GM12873 (cell line): ENCODE measurements around the gene SMCP.
A peak's percentile ranks its signal among the peaks of the same experiment; 100 is the strongest.

ENCODE experiments used
- TF ChIP-seq, protein P1 (sequence below): IDR thresholded peaks from 2 replicates; pipeline ENCODE4 v1.5.1; 2012; ENCODE audit warnings: low read depth, mild to moderate bottlenecking, moderate library complexity, low read length, control low read depth; ENCODE audit not compliant: insufficient read depth; ENCODE audit errors: missing control alignments

Gene SMCP

GRCh38 chr1:152904688-152905440 lies 26.7 kb downstream of the SMCP start:
- TF ChIP-seq, protein P1, sequence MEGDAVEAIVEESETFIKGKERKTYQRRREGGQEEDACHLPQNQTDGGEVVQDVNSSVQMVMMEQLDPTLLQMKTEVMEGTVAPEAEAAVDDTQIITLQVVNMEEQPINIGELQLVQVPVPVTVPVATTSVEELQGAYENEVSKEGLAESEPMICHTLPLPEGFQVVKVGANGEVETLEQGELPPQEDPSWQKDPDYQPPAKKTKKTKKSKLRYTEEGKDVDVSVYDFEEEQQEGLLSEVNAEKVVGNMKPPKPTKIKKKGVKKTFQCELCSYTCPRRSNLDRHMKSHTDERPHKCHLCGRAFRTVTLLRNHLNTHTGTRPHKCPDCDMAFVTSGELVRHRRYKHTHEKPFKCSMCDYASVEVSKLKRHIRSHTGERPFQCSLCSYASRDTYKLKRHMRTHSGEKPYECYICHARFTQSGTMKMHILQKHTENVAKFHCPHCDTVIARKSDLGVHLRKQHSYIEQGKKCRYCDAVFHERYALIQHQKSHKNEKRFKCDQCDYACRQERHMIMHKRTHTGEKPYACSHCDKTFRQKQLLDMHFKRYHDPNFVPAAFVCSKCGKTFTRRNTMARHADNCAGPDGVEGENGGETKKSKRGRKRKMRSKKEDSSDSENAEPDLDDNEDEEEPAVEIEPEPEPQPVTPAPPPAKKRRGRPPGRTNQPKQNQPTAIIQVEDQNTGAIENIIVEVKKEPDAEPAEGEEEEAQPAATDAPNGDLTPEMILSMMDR, result no peak

- TF ChIP-seq, protein P1, result no peak
These were observed 28.0 kb downstream of the SMCP start for GRCh38 chr1:152906023-152906565.

DNA sequence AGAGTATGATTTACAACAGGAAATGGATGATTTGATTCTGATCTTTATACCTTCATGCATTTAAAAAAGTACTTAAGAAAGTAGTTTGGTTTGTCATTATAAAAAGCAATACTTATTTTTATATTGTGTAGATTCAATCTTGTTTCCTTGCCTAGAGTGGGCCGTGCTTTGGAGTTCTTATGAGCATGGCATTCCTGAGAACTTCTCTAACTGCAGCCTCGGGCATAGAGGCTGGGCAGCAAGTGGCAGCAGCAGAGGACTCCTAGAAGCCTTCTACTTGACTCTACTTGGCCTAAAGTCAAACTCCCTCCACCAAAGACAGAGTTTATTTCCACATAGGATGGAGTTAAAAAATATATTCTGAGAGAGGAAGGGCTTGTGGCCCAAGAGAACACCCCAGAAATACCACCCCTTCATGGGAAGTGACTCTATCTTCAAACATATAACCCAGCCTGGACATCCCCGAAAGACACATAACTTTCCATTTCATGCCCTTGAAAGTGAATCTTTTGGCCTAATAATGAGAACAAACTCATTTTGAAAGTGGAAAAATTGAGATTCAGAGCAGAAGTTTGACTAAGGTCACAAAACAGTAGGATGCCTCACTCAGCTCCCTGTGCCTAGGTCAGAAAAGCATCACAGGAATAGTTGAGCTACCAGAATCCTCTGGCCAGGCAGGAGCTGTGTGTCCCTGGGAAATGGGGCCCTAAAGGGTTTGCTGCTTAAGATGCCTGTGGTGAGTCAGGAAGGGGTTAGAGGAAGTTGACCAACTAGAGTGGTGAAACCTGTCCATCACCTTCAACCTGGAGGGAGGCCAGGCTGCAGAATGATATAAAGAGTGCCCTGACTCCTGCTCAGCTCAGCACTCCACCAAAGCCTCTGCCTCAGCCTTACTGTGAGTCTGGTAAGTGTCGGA lies 29.8 kb downstream of the SMCP start, which contains the start of gene IVL:
IVL (plus strand) TSS at position 861 of the 916 bp plus-strand sequence. CDS start 1,252 bp downstream, outside the sequence.
- TF ChIP-seq, protein P1, result no peak

- TF ChIP-seq, protein P1, result no peak
These were observed 31.1 kb downstream of the SMCP start for GRCh38 chr1:152909206-152909605.

DNA sequence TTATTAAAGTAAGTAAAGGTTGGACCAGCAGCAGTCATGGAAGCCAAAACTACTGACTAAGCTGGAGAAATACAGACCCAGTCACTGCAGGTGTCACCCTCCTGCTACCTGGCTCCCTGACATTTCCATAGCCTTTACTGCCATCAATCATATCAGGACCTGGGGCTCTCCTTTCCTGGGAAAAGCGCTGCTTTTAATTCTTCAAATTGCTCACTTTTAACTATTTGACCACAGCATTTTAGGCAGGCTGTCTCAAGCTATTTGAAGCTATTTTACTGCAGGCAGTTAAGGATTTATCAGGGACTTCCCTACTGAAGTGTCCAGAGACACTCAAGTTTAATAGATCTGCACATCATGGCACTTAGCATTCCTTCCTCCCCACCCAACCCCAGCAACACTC lies 34.3 kb downstream of the SMCP start:
- TF ChIP-seq, protein P1, result no peak

GRCh38 chr1:152912900-152913299 lies 34.8 kb downstream of the SMCP start:
- TF ChIP-seq, protein P1, result no peak

DNA sequence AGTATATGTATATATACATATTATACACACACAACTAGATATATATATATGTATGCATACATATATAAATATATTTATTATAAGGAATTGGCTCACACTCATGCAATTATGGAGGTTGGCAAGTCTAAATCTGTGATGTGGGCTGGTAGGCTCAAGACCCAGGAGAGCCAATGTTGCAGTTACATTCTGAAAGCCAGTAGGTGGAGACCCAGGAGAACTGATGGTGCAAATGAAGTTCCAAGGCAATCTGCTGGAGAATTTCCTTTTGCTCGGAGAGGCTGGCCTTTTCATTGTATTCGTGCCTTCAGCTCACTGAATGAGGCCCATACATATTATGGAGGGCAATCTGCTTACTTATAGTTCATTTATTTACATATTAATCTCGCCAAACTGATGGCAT lies 39.7 kb downstream of the SMCP start:
- TF ChIP-seq, protein P1, result peak; percentile 59
